Thyroid gland (tissue), 4 donors: ENCODE measurements around the gene DCDC1. TPM values are rescaled to one million over a fixed set of nuclear protein-coding genes. Genes with fewer than 3 reads are reported as not detected.

Source experiments
- DNase-seq, 2 donors: peaks; one replicate each; pipeline ENCODE4 v3.0.0-alpha.2; 2019
- H3K27ac ChIP-seq, 3 donors: fragments of 200-600 bp; sonication (generic); 1 replicate in 2 of 3; 2 replicates in 1 of 3; pipeline ENCODE4 v1.5.1; 2016 to 2019; ENCODE audit warnings: mild to moderate bottlenecking in 1 of 3, moderate library complexity in 1 of 3
- H3K27me3 ChIP-seq: fragments of 200-600 bp; sonication (generic); one replicate; pipeline ENCODE4 v1.5.1; 2019
- H3K36me3 ChIP-seq, 2 donors: fragments of 200-600 bp; sonication (generic); one replicate each; pipeline ENCODE4 v1.5.1; 2016 to 2019
- H3K4me1 ChIP-seq, 2 donors: fragments of 200-600 bp; sonication (generic); one replicate each; pipeline ENCODE4 v1.5.1; 2017 to 2019
- H3K4me3 ChIP-seq, 3 donors: fragments of 200-600 bp; sonication (generic); replicated peaks in 1 of 3; 1 replicate in 2 of 3; 2 replicates in 1 of 3; pipeline ENCODE4 v1.5.1; 2016; ENCODE audit warnings: mild to moderate bottlenecking in 1 of 3
- H3K9me3 ChIP-seq: fragments of 200-600 bp; sonication (generic); one replicate; pipeline ENCODE4 v1.5.1; 2017
- CTCF ChIP-seq, 6 experiments: fragments of 200-600 bp in 3 of 6; fragments of 450-650 bp in 3 of 6; sonication (generic) in 3 of 6; IDR thresholded peaks; one replicate each; pipeline ENCODE4 v1.5.1; 2016 to 2019; ENCODE audit warnings: antibody characterized with exemption in 6 of 6, mild to moderate bottlenecking in 2 of 6, inconsistent platforms in 1 of 6, moderate library complexity in 1 of 6
- POLR2A ChIP-seq, 2 donors: fragments of 450-650 bp; IDR thresholded peaks; one replicate each; pipeline ENCODE4 v1.6.1; 2017; ENCODE audit warnings: antibody characterized with exemption in 2 of 2, mild to moderate bottlenecking in 2 of 2, moderate library complexity in 1 of 2
- WGBS, 2 donors: methylation state at CpG; one replicate each; pipeline ENCODE4 v1.1.5; 2017; 5-methylcytosine and 5-hydroxymethylcytosine counted together
- intact Hi-C: fragments of 100-400 bp; cut with DNase I; formaldehyde crosslinking; loops from one replicate; pipeline ENCODE4 v1.15.1; 2023
- total RNA-seq, 4 donors: library from RNA; depleted of rRNA; stranded (reverse); fragments of >200 nt; gene quantifications; one replicate each; pipeline ENCODE4 v1.2.3, GENCODE V29; 2016

Gene DCDC1
- total RNA-seq, 4 donors from 2014 or later, result 4.4 to 17.2 (median 9.9) TPM

GRCh38 chr11:31150841-31151240, 218.7 kb downstream of the DCDC1 start:
- no peak for TF ChIP-seq POLR2A (IDR thresholded peaks at IDR 0.05)
- no peak for TF ChIP-seq CTCF (IDR thresholded peaks at IDR 0.05)

GRCh38 chr11:31150011-31150410, 219.5 kb downstream of the DCDC1 start:
- no peak for TF ChIP-seq CTCF (IDR thresholded peaks at IDR 0.05)
- TF ChIP-seq POLR2A (IDR thresholded peaks at IDR 0.05), result no peak
- DNase-seq, result no peak
- Histone ChIP-seq H3K9me3 (no peaks in the 10 kb centered on the region), H3K36me3 (no peaks in the 10 kb centered on the region), H3K27ac (no peak overlapping the region), H3K4me1 (no peaks in the 10 kb centered on the region), H3K27me3 (no peaks in the 10 kb centered on the region), H3K4me3 (no peak overlapping the region)
- WGBS, 2 donors, result 88 to 90% methylated on average over 2 of the region's 2 CpGs
- intact Hi-C loops, result no loop called here

More at GRCh38 chr11:31150841-31151240, 218.7 kb downstream of the DCDC1 start:
- no peak for DNase-seq
- Histone ChIP-seq H3K27me3 (no peaks in the 10 kb centered on the region), H3K4me1 (no peaks in the 10 kb centered on the region), H3K36me3 (no peaks in the 10 kb centered on the region), H3K4me3 (no peak overlapping the region), H3K9me3 (no peaks in the 10 kb centered on the region), H3K27ac (no peak overlapping the region)
- 73 to 79% methylated on average over 3 of the region's 3 CpGs for WGBS, 2 donors
- intact Hi-C loops, result no loop called here

GRCh38 chr11:31141789-31142188, 227.8 kb downstream of the DCDC1 start:
- DNase-seq, result no peak

GRCh38 chr11:31139479-31139878, 230.1 kb downstream of the DCDC1 start:
- H3K36me3 ChIP-seq, result no peaks in the 10 kb centered on the region
- no peak for TF ChIP-seq CTCF (IDR thresholded peaks at IDR 0.05)
- TF ChIP-seq POLR2A (IDR thresholded peaks at IDR 0.05), result no peak
- no peaks in the 10 kb centered on the region for H3K9me3 ChIP-seq
- H3K27me3 ChIP-seq, result no peaks in the 10 kb centered on the region
- no peak overlapping the region for H3K27ac ChIP-seq
- no peak for DNase-seq
- H3K4me1 ChIP-seq, result no peaks in the 10 kb centered on the region
- intact Hi-C loops, result no loop called here
- H3K4me3 ChIP-seq, result no peak overlapping the region
- 65 to 66% methylated on average over 4 of the region's 4 CpGs for WGBS, 2 donors

More at GRCh38 chr11:31141789-31142188, 227.8 kb downstream of the DCDC1 start:
- Histone ChIP-seq H3K4me1 (no peaks in the 10 kb centered on the region), H3K27me3 (no peaks in the 10 kb centered on the region), H3K27ac (no peak overlapping the region), H3K4me3 (no peak overlapping the region), H3K9me3 (no peaks in the 10 kb centered on the region), H3K36me3 (no peaks in the 10 kb centered on the region)
- intact Hi-C loops, result no loop called here
- WGBS, 2 donors, result 62 to 66% methylated on average over 6 of the region's 6 CpGs
- TF ChIP-seq POLR2A (IDR thresholded peaks at IDR 0.05), result no peak
- no peak for TF ChIP-seq CTCF (IDR thresholded peaks at IDR 0.05)

- TF ChIP-seq CTCF (IDR thresholded peaks at IDR 0.05), result no peak
- no peak for TF ChIP-seq POLR2A (IDR thresholded peaks at IDR 0.05)
- Histone ChIP-seq H3K4me3 (no peak overlapping the region), H3K9me3 (no peaks in the 10 kb centered on the region), H3K27me3 (no peaks in the 10 kb centered on the region), H3K27ac (no peak overlapping the region), H3K36me3 (no peaks in the 10 kb centered on the region), H3K4me1 (no peaks in the 10 kb centered on the region)
- intact Hi-C loops, result no loop called here
- no peak for DNase-seq
- 82% methylated on average over 6 of the region's 6 CpGs for WGBS, 2 donors
These were observed 236.8 kb downstream of the DCDC1 start for GRCh38 chr11:31132531-31133421.
